ENCODE data around the gene TP53INP2.
"Not testable (repeated sequence)": the region's sequence is repeated elsewhere in the genome, so short reads cannot be mapped to it uniquely, and the experiment has no call there.

Gene TP53INP2

GRCh38 chr20:34705397-34706301 is 1.5 kb downstream of the TP53INP2 start:
- DNase-seq (ENCODE audit: low read depth): peak; percentile 83

- no peak for DNase-seq (ENCODE audit: low read depth)
Observed at GRCh38 chr20:34706302-34706875, 2.2 kb downstream of the TP53INP2 start.

- no peak for DNase-seq (ENCODE audit: low read depth)
Observed at GRCh38 chr20:34706912-34707784, 3.0 kb downstream of the TP53INP2 start.

- DNase-seq (ENCODE audit: low read depth): peak; percentile 66
Observed at GRCh38 chr20:34708621-34709043, 4.5 kb downstream of the TP53INP2 start.

GRCh38 chr20:34709044-34709830 is 5.1 kb downstream of the TP53INP2 start:
- DNase-seq (ENCODE audit: low read depth): peak; percentile 96

- DNase-seq (ENCODE audit: low read depth): peak; percentile 82
Observed at GRCh38 chr20:34709831-34710567, 5.9 kb downstream of the TP53INP2 start.

GRCh38 chr20:34710568-34710839 is 6.4 kb downstream of the TP53INP2 start:
- no peak for DNase-seq (ENCODE audit: low read depth)

GRCh38 chr20:34710861-34711574 is 6.9 kb downstream of the TP53INP2 start:
- DNase-seq (ENCODE audit: low read depth): no peak

- DNase-seq (ENCODE audit: low read depth): no peak
Observed at GRCh38 chr20:34711813-34712430, 7.8 kb downstream of the TP53INP2 start.

GRCh38 chr20:34712525-34713192 is 8.5 kb downstream of the TP53INP2 start:
- no peak for DNase-seq (ENCODE audit: low read depth)

GRCh38 chr20:34713194-34713943 is 9.2 kb downstream of the TP53INP2 start:
- DNase-seq (ENCODE audit: low read depth): peak; percentile 100

GRCh38 chr20:34713944-34714515 is 9.9 kb downstream of the TP53INP2 start:
- not testable (repeated sequence) for DNase-seq (ENCODE audit: low read depth)

- peak; percentile 67 for DNase-seq (ENCODE audit: low read depth)
Observed at GRCh38 chr20:34715384-34715783, 11.2 kb downstream of the TP53INP2 start.

GRCh38 chr20:34716921-34717229 is 12.7 kb downstream of the TP53INP2 start:
- DNase-seq (ENCODE audit: low read depth): no peak

- DNase-seq (ENCODE audit: low read depth): no peak
Observed at GRCh38 chr20:34717230-34718095, 13.3 kb downstream of the TP53INP2 start.

GRCh38 chr20:34719242-34720017 is 15.3 kb downstream of the TP53INP2 start:
- DNase-seq (ENCODE audit: low read depth): not testable (repeated sequence)

- no peak for DNase-seq (ENCODE audit: low read depth)
Observed at GRCh38 chr20:34720266-34720665, 16.1 kb downstream of the TP53INP2 start.

Measured in ELR (cell line).